GM10847 (cell line): ENCODE data around the gene CCDC18.

ENCODE experiments used
- POLR2A ChIP-seq: IDR thresholded peaks from 2 replicates; pipeline ENCODE4 v1.6.1; 2011; ENCODE audit not compliant: insufficient read length; ENCODE audit errors: extremely low read depth

Gene CCDC18

DNA sequence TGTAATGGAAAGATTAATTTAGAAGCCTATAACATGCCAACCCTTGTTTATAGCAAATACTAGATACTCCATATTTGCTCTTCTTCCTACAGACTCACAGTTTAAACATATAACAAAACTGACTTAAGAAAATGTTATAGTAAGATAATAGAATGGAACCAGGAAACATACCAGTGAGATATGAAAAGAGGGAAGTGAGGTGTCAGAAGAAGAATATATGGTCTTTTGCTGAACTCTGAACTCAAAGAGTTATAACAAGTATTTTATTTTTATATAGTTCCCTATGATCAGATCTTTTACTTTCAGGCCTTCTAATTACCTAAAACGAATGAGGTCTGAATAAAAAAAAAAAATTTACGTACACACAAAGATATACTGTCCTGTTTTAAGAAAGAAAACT, 21.2 kb upstream of the CCDC18 start:
- TF ChIP-seq POLR2A = no peak

GRCh38 chr1:93164816-93165215, 15.7 kb upstream of the CCDC18 start:
- TF ChIP-seq POLR2A = no peak

GRCh38 chr1:93167006-93167405, 13.5 kb upstream of the CCDC18 start:
- no peak for TF ChIP-seq POLR2A

- TF ChIP-seq POLR2A = no peak
Measured at GRCh38 chr1:93171549-93172034, 8.9 kb upstream of the CCDC18 start.

- TF ChIP-seq POLR2A = no peak
Measured at GRCh38 chr1:93172778-93173177, 7.7 kb upstream of the CCDC18 start.

DNA sequence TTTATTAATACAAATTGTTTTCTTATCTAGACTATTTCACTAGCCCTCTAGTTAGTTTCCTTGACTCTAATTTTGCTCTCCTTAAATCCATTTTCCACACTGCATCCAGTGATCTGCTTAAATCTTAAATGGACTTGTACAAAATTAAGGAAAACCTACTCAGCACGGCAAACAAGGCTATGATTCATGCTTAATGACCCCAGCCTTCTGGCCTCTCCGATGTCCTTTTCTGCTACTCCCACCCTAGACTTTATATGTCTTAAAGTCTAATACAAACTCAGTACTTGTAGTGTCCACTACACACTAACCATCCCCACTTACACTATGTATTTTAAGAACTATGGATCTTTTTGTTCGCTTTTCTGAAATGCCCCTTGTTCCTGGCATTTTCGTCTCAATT, 2.5 kb upstream of the CCDC18 start:
- no peak for TF ChIP-seq POLR2A

GRCh38 chr1:93178418-93178817, 2.1 kb upstream of the CCDC18 start:
- TF ChIP-seq POLR2A = no peak

DNA sequence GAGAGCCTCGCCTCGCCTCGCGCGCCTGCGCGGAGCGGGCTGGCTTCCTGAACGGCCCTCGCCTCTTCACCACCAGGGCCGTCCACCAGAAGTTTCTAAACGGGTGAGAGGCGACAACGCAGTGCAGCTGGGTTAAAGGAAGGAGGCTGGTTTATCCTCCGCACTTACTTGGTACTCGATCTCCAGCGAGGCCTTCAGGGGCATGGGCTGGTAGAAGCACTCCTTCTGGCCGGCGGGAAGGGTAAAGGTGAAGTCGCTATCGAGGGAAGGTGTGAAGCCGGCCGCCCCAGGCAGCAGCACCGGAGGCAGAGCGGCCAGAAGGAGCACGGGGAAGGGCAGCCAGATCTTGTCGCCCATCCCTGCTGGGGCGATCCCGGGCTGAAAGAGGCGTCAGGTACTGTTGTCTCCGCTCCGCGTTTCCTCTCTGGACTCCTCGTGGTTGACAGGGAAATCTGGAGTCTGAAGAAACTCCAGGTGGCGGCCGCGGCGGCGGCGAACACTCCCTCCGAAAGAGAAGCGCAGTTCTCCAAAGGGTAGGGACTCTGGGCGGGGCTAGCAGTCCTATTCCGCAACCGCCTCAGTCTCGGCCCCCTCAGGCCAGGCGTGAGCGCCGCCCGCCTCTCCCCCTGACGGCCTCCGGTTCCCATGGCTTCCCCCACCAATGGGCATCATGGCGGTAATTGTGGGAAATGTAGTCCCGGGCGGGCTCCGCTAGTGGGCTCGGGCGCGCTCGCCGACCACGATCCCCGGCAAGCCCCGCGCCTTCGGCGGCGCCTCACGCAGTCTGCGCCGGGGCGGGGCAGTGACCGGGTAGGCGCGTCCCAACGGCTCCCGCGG, 420 bp upstream of the CCDC18 start, which contains the start of gene TMED5:
Gene TMED5 (minus strand): TSS at position 528 of the 837 bp plus-strand sequence. CDS start 171 bp downstream, at position 357.
- peak; percentile 52 for TF ChIP-seq POLR2A

- TF ChIP-seq POLR2A = no peak
Measured at GRCh38 chr1:93186667-93187066, 6.1 kb downstream of the CCDC18 start.

GRCh38 chr1:93190432-93190831, 9.9 kb downstream of the CCDC18 start:
- no peak for TF ChIP-seq POLR2A

DNA sequence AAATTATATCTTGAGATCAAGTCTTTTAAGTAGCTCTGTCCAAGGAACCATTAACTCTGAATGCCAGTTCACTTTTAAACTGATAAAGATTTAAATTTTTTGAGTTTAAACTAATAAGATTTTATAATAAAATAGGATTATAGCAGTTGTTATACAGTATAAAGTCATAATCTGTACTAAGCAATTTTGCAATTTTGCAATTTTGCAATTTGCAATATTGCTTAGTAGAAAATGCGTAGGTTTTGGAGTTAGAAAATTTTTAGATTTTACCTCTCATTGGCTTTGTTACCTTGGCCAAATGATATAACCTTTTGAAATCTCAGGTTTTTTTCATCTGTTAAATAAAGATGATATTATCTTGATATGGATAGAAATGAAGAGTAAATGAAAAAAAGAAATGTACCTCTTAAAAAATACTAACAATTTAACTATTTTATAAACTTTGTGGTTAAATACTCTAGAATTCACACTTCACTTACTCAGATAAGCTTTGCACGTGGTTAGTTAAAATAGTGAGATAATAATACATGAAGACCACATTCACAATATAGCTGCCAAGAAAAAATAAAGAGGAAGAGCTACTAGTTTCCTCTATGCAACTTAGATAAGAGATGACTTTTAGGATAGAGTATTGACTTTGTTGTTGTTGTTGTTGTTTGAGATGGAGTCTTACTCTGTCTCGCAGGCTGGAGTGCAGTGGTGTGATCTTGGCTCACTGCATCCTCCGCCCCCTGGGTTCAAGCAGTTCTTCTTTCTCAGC, 13.9 kb downstream of the CCDC18 start:
- TF ChIP-seq POLR2A = no peak

GRCh38 chr1:93196591-93196990, 16.1 kb downstream of the CCDC18 start:
- no peak for TF ChIP-seq POLR2A

- TF ChIP-seq POLR2A = no peak
Measured at GRCh38 chr1:93199150-93199549, 18.6 kb downstream of the CCDC18 start.

GRCh38 chr1:93200086-93200620, 19.6 kb downstream of the CCDC18 start:
- no peak for TF ChIP-seq POLR2A

DNA sequence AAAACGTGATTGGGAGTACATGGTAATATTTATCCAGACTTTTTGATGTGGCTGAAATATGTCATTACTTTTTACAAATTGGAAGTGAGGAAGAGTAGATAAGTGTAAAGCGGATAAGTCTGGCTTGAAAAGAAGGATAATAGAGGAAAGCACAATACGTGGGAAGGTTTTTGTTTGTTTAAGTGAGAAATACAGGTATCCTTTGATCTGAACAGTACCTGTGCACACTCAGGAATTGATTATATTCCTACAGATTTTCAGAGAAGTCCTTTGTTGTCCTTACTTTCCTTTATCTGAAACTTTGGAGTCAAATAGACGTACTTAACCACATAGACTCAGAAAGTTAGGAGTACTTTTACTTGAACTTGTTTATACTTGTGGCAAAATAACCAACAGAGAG, 20.2 kb downstream of the CCDC18 start:
- no peak for TF ChIP-seq POLR2A
